ENCODE results near the gene ATG7.

ATG7 gene

DNA sequence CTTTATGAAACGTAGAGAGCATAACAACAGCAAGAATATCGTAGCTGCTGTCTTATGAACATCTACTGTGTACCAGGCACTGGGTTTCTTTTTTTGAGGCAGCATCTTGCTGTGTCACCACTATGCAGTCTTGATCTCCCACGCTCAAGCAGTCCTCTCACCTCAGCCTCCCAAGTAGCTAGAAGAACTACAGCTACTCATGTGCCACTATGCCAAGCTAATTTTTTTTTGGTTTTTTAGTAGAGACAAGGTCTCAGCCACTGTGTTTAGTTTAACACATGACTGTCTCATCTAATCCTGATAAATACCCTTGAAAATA, 241.6 kb downstream of the ATG7 start:
- no peak overlapping the region for H3K9ac ChIP-seq (ENCODE audit: low read length)
- no peak overlapping the region for H3K4me3 ChIP-seq (ENCODE audit: insufficient read depth, low read length, poor library complexity, severe bottlenecking)
- H3K79me2 ChIP-seq (ENCODE audit: insufficient read depth, low read length): no peaks in the 10 kb centered on the region
- H3K4me2 ChIP-seq (ENCODE audit: low read depth, low read length, poor library complexity, severe bottlenecking): no peak overlapping the region
- no peak overlapping the region for H3K27ac ChIP-seq (ENCODE audit: low read depth, low read length)
- no peaks in the 10 kb centered on the region for H4K20me1 ChIP-seq (ENCODE audit: low read depth, low read length)
- TF ChIP-seq EZH2phosphoT487 (conservative IDR thresholded peaks at IDR 0.05; ENCODE audit: low read length): no peak
- H2AFZ ChIP-seq (ENCODE audit: low read depth, low read length, severe bottlenecking): no peak overlapping the region
- H3K36me3 ChIP-seq (ENCODE audit: low read length): no peaks in the 10 kb centered on the region
- 0 out of 2 replicates have a peak, but pooled peaks cover 8% of the 10 kb centered on the region for H3F3A ChIP-seq (ENCODE audit: insufficient read depth)
- no peaks in the 10 kb centered on the region for H3K27me3 ChIP-seq (ENCODE audit: low read length)
- H3K9me2 ChIP-seq (replicated peaks; ENCODE audit: insufficient read depth, low read length): no peaks in the 10 kb centered on the region
- H3K9me3 ChIP-seq (ENCODE audit: insufficient read depth, low read length): no peaks in the 10 kb centered on the region

DNA sequence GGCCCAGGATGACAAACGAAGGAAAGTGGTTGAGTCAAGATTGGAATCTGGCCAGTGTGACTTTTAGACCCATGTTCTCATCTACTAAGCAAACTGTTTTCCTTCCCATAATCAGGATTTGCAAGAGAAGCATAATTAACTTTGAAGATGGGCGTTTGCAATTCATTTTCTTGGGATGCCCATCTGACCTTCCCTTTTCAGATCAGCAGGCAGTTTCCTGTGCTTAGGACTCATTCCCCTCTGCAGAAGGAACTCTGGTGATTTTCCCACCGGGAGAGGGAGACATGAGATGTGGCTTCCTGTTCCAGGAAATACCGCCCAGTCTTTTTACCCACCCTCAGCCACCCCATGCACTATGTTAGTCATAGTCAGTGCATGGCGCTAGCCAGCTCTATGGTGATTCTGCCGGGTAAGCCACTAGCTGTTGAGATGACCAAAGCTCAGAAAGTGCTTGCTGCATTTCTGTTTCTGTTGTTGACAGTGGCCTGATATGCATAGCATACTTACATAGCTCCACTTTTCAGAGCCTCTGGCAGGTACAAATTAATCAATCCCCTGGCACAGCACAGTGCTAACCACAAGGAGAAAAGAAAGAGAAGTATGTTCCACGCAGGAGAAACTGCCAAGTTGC, 242.1 kb downstream of the ATG7 start:
- Histone ChIP-seq H3K4me3 (ENCODE audit: insufficient read depth, low read length, poor library complexity, severe bottlenecking) (no peak overlapping the region), H3K4me2 (ENCODE audit: low read depth, low read length, poor library complexity, severe bottlenecking) (no peak overlapping the region), H3F3A (ENCODE audit: insufficient read depth) (0 out of 2 replicates have a peak, but pooled peaks cover 4% of the 10 kb centered on the region), H2AFZ (ENCODE audit: low read depth, low read length, severe bottlenecking) (no peak overlapping the region), H3K9me3 (ENCODE audit: insufficient read depth, low read length) (no peaks in the 10 kb centered on the region), H3K9me2 (replicated peaks; ENCODE audit: insufficient read depth, low read length) (no peaks in the 10 kb centered on the region), H3K27me3 (ENCODE audit: low read length) (no peaks in the 10 kb centered on the region), H4K20me1 (ENCODE audit: low read depth, low read length) (no peaks in the 10 kb centered on the region), H3K79me2 (ENCODE audit: insufficient read depth, low read length) (no peaks in the 10 kb centered on the region), H3K9ac (ENCODE audit: low read length) (no peak overlapping the region), H3K27ac (ENCODE audit: low read depth, low read length) (no peak overlapping the region), H3K36me3 (ENCODE audit: low read length) (no peaks in the 10 kb centered on the region)
- TF ChIP-seq EZH2phosphoT487 (conservative IDR thresholded peaks at IDR 0.05; ENCODE audit: low read length): no peak
- TF ChIP-seq, protein P1, sequence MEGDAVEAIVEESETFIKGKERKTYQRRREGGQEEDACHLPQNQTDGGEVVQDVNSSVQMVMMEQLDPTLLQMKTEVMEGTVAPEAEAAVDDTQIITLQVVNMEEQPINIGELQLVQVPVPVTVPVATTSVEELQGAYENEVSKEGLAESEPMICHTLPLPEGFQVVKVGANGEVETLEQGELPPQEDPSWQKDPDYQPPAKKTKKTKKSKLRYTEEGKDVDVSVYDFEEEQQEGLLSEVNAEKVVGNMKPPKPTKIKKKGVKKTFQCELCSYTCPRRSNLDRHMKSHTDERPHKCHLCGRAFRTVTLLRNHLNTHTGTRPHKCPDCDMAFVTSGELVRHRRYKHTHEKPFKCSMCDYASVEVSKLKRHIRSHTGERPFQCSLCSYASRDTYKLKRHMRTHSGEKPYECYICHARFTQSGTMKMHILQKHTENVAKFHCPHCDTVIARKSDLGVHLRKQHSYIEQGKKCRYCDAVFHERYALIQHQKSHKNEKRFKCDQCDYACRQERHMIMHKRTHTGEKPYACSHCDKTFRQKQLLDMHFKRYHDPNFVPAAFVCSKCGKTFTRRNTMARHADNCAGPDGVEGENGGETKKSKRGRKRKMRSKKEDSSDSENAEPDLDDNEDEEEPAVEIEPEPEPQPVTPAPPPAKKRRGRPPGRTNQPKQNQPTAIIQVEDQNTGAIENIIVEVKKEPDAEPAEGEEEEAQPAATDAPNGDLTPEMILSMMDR (IDR thresholded peaks at IDR 0.05; ENCODE audit: insufficient read depth, low read length, poor library complexity, severe bottlenecking): no peak

DNA sequence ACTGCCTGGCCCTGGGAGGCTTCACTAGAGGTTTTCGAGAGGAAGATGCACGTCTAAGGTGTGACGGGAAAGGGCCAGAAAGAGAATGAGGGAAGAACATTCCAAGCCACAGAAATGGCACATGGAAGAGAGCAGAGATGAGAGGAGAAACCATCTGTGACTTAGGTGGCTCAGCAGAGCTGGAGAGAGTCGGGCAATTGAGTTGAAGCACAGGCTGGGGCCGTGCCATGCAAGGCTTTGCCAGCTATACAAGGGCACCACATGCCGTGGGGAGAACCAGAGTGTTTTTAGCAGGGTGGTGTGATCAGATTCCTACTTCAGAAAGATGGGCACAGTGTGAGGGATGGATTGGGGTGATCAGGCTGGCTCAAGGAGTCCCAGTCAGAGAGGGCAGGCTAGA, 245.4 kb downstream of the ATG7 start:
- H3K9me2 ChIP-seq (replicated peaks; ENCODE audit: insufficient read depth, low read length): no peaks in the 10 kb centered on the region
- TF ChIP-seq, protein P1 (IDR thresholded peaks at IDR 0.05; ENCODE audit: insufficient read depth, low read length, poor library complexity, severe bottlenecking): no peak
- TF ChIP-seq EZH2phosphoT487 (conservative IDR thresholded peaks at IDR 0.05; ENCODE audit: low read length): no peak
- H3K9me3 ChIP-seq (ENCODE audit: insufficient read depth, low read length): no peaks in the 10 kb centered on the region
- H2AFZ ChIP-seq (ENCODE audit: low read depth, low read length, severe bottlenecking): no peak overlapping the region
- H3K27me3 ChIP-seq (ENCODE audit: low read length): no peaks in the 10 kb centered on the region
- no peaks in the 10 kb centered on the region for H4K20me1 ChIP-seq (ENCODE audit: low read depth, low read length)
- H3K4me2 ChIP-seq (ENCODE audit: low read depth, low read length, poor library complexity, severe bottlenecking): no peak overlapping the region
- H3K4me3 ChIP-seq (ENCODE audit: insufficient read depth, low read length, poor library complexity, severe bottlenecking): no peak overlapping the region
- no peaks in the 10 kb centered on the region for H3F3A ChIP-seq (ENCODE audit: insufficient read depth)
- no peak overlapping the region for H3K27ac ChIP-seq (ENCODE audit: low read depth, low read length)
- H3K9ac ChIP-seq (ENCODE audit: low read length): no peak overlapping the region
- H3K36me3 ChIP-seq (ENCODE audit: low read length): no peaks in the 10 kb centered on the region
- H3K79me2 ChIP-seq (ENCODE audit: insufficient read depth, low read length): no peaks in the 10 kb centered on the region

DNA sequence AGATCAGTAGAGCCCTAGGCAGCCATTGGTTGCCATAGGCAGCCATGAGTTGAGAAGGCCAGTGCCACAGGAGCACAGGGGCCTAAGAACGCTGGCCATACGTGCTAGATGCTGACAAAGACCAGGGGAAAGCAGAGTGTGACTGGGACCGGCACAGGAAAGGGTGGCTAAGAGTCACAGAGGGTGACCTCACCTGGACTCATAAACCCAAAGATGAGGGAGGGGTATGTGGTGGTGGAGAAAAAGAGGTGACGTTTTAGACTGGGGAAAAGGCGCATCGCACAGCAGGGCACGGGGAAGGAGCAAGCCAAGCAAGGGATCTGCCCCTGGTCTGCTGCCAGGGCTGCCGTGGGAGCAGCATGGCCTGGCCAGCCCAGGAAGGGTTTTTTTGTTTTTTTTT, 249.0 kb downstream of the ATG7 start:
- Histone ChIP-seq H3K4me3 (ENCODE audit: insufficient read depth, low read length, poor library complexity, severe bottlenecking) (no peak overlapping the region), H3F3A (ENCODE audit: insufficient read depth) (no peaks in the 10 kb centered on the region), H3K9me2 (replicated peaks; ENCODE audit: insufficient read depth, low read length) (no peaks in the 10 kb centered on the region), H3K36me3 (ENCODE audit: low read length) (no peaks in the 10 kb centered on the region), H3K27ac (ENCODE audit: low read depth, low read length) (no peak overlapping the region), H3K4me2 (ENCODE audit: low read depth, low read length, poor library complexity, severe bottlenecking) (no peak overlapping the region), H3K27me3 (ENCODE audit: low read length) (no peaks in the 10 kb centered on the region), H3K9ac (ENCODE audit: low read length) (no peak overlapping the region), H4K20me1 (ENCODE audit: low read depth, low read length) (no peaks in the 10 kb centered on the region), H3K79me2 (ENCODE audit: insufficient read depth, low read length) (no peaks in the 10 kb centered on the region), H2AFZ (ENCODE audit: low read depth, low read length, severe bottlenecking) (no peak overlapping the region), H3K9me3 (ENCODE audit: insufficient read depth, low read length) (no peaks in the 10 kb centered on the region)
- no peak for TF ChIP-seq EZH2phosphoT487 (conservative IDR thresholded peaks at IDR 0.05; ENCODE audit: low read length)
- TF ChIP-seq, protein P1 (IDR thresholded peaks at IDR 0.05; ENCODE audit: insufficient read depth, low read length, poor library complexity, severe bottlenecking): no peak

All from SU-DHL-6 (cell line).